GM21423 (cell line): Measurements from ENCODE around the gene SHLD2.
"Not testable (repeated sequence)": the region's sequence is repeated elsewhere in the genome, so short reads cannot be mapped to it uniquely, and the experiment has no call there.

Source experiments
- ATAC-seq: cut with Tn5 transposase; IDR thresholded peaks from one replicate; pipeline ENCODE4 v1.9.1; 2021; ENCODE audit warnings: mild to moderate bottlenecking, moderate library complexity; ENCODE audit not compliant: unreplicated experiment

The SHLD2 gene

DNA sequence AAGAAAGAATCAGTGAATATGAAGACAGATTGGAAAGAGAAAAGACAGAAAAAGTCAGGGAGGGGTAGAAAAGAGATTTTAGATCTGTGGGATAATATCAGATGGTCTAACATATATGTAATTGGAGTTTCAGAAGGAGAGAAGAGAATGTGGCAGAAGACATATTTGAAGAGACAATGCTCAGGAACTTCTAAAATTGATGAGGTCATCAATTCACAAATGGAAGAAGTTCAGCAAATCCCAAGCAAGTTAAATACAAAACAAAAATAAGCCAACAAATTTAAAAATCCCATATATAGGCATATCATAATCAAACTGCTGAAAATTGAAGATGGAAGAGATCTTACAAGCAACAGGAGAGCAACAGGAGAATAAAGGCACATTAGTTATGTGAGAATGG lies 42.5 kb downstream of the SHLD2 start:
- ATAC-seq: not testable (repeated sequence)

DNA sequence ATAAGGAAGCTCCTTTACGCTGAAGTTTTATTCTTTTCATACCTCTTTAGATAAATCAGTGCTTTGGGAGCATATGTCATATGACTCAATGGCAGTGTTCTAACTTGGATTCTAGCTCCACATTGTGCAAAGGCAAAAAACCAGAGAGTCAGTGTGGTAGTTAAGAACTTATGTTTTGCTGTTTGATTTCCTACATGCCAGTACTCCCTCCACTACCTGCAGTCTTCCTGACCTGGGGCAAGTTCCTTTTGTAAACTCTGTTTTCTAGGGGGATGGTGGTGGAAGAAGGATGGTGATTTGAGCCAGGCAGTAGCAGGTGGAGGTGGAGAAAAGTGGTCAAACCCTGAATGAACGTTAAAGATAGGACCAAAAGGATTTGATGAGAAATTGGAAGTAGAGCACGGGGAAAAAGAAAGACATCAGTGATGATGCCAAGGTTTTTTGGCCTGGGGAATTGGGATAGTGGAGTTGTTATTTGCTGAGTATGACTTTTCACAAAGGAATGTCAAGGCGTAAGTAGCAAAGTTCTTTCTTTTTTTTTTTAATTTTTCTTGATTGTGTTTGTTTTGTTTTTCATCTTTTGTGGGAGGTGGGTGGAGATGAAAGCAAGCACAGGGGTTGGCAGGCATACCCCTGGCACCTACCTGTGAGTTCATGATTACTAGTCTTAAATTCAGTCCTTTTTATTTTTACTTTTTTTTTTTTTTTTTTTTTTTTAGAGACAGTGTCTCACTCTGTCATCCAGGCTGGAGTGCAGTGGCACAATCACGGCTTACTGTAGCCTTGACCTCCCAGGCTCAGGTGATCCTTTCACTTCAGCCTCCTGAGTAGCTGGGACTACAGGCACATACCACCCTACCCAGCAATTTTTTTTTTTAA lies 47.5 kb downstream of the SHLD2 start:
- ATAC-seq: not testable (repeated sequence)

DNA sequence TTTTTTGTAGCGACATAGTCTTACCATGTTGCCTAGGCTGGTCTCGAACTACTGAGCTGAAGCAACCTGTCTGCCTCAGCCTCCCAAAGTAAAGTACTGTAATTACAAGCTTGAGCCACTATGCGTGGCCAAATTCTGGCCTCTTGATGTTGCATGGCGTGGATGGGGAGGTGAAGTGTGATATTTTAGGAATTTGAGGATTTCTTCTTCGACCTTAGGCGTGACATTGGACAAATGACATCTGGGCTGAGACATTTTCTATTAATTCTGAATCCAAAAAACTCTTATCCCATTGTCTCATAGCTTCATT lies 48.1 kb downstream of the SHLD2 start:
- not testable (repeated sequence) for ATAC-seq

DNA sequence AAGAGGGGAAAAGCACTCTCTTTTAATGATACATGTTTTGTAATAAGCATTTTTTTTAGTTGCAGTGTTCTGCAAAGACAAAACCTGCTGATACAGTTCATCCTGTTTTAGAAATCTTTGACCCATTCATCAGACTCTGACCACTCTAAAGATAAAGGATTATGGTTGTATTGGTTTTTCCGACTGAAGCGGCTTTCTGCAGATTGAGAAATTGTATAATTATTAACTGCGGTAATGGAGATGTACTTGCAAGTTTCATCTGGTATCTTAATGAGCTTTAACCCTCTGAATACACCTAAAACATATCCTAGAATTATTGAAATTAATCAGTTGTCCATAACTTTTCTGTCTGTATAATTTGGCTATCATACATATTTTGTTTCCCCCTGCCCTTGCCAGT lies 50.6 kb downstream of the SHLD2 start:
- not testable (repeated sequence) for ATAC-seq

DNA sequence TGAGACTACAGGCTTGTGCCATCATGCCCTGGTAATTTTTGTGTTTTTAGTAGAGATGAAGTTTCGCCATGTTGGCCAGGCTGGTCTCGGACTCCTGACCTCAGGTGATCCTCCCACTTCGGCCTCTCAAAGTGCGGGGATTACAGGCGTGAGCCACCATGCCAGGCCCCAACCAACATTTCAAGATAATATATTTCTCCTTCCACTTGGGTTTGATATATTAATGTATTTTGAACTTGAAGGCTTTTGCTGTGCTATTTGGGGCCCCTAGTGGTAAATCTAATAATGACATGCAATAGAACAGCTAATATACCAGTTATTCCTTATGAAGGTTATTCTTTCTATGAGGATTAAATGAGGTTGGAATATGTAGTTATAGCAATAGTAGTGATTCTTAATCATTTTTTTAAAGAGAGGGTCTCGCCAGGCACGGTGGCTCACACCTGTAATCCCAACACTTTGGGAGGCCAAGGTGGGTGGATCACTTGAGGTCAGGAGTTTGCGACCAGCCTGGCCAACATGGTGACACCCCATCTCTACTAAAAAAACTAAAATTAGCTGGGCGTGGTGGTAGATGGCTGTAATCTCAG lies 54.1 kb downstream of the SHLD2 start:
- ATAC-seq: not testable (repeated sequence)

DNA sequence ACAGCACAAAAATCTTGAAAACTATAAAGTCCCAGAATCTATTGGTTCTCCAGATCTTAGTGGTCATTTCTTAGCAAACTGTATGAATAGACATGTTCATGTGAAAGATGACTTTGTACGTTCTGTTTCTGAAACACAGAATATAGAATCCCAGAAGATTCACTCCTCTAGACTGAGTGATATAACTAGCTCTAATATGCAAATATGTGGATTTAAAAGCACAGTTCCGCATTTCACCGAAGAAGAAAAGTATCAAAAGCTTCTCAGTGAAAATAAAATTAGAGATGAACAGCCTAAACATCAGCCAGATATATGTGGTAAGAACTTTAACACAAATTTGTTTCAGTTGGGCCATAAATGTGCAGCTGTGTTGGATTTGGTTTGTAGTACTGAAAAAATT lies 56.5 kb downstream of the SHLD2 start:
- not testable (repeated sequence) for ATAC-seq

DNA sequence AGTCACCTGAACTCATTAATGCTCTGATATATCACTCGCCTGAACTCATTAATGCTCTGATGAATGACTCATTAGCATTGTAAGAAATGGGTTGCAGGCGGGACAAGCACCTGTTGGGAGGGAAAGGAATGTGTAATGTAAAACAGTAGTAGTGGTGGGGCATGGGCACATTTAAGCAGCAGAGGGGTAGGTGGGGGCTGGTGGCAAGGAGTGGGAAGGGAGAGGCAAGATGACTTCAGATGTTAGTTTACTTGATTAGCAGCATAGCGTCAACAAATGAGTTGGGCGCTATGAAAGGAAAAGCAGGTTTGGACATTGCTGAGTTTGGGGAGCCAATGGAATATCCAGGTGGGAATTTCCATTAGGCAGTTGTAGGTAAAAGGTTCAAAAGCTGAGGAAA lies 61.8 kb downstream of the SHLD2 start:
- ATAC-seq: not testable (repeated sequence)

DNA sequence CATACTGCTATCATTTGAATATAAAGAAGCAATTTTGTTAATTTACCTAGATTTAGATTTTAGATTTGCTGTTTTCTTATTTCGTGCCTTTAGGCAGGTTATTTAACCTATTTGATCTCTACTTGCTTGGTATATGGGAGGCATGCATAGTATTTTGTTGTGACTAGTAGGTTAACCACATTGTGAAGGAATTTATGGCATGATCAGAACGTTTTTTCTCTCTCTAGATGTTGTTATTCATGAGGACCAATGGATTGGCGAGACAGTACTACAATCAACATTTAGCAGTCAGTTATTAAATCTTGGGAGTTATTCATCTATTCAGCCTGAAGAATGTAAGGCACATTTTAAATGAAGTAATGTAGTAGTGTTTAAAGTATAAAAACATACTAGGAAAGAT lies 62.8 kb downstream of the SHLD2 start:
- not testable (repeated sequence) for ATAC-seq

DNA sequence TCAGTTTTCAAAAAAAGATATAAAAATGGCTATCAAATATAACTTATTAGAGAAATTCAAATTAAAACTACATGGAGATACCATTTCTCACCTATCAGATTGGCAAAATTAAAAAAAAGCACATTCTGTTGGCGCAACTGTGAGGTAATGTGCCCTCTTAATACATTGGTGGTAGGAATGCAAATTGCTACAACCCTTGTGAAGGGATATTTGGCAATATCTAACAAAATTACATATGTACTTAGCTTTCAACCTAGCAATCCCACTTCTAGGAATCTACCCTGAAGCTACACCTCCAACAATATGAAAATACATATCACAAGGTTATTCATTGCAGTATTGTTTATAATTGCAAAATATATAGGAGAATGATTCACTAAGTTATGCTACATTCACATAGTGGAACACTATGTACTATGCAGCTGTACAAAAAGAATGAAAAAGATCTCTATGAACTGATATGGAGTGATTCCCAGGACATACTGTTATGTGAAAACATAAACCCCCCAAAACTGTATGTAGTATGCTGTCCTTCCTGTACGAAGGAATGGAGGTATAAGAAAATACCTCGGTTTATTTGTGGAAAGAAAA lies 67.8 kb downstream of the SHLD2 start:
- not testable (repeated sequence) for ATAC-seq

DNA sequence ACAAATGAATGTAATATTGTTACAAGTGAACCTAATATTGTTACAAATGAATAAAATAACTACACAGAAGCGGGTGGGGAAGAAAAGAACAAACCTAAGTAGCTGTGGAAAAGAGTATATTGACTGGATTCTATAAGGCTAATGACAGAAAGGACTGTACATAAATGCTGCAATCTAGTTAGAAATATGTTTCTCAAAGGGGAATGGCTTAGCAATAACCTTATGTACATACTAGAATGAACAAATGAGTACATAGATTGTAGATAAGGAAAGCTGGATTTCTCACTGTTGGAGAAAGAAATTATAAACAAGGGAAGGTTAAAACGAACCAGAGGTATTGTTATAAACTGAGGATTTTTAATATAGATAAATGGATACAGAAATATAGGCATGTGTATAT lies 68.4 kb downstream of the SHLD2 start:
- ATAC-seq: not testable (repeated sequence)

DNA sequence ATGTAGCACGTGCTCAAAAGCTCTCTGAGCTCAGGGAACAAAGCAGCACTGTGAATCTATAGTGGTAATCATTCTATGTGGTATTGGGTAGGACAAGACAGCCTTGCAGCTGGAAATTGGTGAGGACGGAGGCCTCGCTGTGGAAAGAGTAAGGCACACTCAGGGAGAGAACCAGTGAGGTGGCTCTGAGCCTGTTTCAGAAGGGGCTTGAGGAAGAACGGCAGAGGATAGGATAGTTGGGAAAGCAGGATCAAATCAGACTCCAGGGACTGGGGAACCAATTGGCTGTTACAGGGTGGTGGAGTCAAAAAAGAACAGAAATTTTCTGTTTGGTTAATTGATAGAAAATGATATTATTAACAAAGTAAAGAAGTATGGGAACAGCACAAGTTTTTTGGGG lies 74.9 kb downstream of the SHLD2 start:
- not testable (repeated sequence) for ATAC-seq

DNA sequence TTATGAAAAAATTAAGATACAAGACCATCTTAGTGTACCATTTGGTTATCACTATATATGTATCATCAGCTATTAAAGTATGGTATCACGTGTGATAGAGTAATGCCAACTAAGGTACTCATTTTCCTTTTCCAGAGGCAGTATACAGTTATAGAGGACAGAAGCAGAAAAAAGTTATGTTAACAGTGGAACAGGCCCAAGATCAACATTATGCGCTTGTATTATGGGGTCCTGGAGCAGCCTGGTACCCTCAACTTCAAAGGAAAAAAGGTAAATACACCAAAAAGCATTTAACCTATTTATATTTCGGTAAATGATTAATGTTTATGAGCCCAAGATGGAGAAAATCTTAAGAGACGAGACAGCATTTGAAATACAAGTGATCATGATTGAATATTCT lies 75.7 kb downstream of the SHLD2 start:
- ATAC-seq: not testable (repeated sequence)

DNA sequence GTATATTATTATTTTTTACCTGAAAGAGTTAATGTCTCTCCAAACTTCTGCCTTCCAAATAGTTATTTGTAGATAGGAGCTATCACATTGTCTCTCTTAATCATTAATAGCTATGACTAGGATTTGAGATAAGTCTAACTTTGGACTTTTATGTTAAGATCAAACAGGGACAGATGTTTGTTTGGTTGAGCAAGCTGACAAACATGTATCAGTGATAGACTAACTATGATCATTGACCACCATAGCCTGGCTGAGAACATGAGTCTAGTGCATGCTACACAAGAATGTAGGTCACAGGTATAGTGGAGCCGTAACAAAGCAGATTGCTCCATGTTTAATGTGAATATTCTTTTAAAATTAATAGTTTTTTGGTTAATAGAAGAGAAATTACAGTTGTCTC lies 76.7 kb downstream of the SHLD2 start:
- ATAC-seq: not testable (repeated sequence)

DNA sequence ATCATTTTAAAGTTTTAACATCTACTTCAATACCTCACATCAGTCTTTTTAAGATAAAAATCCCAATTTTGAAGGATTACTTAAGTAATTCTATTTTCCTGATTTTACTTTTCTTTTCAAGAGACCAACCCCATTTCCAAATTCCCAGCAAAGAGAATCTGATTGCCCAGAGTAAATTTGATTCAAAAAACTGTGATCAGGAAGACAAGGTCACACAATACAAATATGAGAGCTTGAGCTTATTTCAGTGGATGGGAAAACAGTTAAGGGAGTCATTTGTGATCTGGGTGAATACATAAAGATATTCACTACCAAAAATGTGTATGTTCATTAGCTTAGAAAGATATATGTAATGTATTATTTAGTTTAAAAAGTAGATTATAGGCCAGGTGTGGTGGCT lies 77.2 kb downstream of the SHLD2 start:
- not testable (repeated sequence) for ATAC-seq

DNA sequence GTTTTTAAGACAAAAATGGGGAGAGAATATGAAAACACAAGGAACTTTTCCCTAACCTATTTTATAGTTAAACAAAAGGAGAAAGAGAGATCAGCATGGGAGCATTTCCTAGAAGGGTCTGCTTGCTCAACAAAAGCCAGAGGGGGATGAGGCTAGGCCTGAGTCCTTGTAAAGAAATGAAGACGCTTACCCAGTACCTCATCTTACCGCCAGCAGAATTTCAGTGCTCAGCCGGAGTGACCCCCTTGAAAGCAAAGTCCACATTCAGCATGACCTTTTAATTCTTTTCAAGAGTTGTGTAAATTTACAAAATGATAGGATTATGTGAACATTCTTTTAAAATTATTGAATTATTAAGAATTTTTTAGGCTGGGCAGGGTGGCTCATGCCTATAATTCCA lies 82.6 kb downstream of the SHLD2 start:
- ATAC-seq: not testable (repeated sequence)

DNA sequence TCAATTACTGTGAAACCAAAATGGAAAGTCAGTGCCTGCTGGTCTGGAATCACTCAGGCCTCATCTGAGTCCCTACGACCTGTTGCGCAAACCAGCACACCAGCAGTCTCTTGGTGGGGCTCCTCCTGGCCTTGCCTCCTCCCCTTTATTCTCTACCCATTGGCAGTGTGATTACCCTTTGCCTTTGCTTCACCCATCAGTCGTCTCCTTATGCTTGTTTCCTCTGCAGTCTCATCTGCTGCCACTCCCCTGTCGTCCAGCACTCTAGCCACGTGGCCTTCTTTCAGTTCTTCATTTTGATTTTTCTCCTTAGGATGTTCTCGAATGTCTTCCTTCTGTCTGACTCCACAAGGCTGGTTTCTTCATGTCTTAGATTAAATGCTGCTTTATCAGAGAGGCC lies 89.4 kb downstream of the SHLD2 start:
- ATAC-seq: not testable (repeated sequence)

DNA sequence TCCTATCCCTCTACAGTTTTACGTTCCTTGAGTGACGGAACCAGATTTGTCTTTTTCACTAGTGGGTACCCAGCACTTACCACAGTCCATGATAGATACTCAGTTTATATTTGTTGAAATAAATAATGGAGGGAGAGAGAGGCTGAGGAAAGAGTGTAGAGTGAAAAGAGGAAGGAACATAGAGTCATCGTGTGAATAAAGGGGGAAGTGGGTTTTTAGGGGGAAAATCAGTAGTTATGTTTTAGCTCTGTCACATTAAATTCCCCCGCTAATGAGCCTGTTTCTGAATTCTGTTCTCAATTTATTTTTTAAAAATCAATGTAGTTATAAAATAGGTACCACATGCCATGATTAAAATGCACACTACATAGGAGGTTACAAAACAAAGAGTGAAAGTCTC lies 91.0 kb downstream of the SHLD2 start:
- not testable (repeated sequence) for ATAC-seq

DNA sequence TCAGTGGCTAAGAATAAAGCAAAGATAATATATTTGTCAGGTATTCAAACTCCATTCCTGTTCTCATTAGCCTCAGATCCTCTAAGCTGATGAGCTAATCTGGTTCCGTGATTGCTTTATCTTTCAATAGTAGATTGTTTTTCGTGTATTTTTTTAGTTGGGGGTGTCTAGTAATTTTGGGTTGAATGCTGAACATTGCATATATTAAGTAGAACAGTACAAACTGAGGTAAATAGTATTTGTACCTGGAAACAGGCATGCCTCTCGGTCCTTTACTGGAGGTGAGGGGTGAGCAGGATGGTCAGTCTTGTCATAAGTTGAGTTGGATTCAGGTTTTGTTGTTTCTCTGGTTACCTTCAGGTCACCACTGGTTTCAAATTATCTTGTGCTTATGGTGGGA lies 92.6 kb downstream of the SHLD2 start:
- not testable (repeated sequence) for ATAC-seq

DNA sequence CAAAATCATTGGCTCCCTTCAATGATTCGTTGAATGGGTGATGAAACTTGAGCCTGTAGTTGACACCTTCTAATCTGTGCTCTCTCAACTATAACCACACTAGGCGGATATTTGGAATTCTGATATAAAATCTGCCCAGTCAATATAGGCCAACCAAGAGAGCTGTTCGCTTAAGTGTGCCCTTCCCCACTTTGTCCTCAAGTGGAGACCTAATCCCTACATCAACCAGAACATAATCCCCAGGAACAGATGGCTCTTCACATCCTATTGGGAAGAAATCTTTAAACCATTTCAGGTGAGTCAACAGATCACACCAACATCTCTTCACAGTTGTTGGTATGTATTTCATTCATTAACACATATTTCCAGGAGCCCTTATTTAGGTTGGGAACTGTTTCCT lies 96.8 kb downstream of the SHLD2 start:
- ATAC-seq: not testable (repeated sequence)

DNA sequence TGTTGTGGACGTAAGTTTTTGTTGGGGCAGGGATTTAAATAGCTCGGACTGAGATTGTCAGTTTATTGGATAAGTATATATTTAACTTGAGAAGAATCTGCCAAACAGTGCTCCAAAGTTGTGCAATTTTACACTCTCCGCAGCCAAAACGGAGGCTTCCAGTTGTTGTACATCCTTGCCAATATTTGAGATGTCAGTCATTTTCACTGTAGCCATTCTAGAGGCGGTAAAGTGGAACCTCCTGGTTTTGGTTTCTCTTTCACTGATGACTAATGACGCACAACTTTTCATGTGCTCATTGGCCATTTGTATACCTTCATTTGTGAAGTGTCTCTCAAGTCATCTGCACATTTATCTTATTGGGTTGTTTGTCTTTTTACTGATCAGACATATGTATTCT lies 105.9 kb downstream of the SHLD2 start:
- ATAC-seq: peak; percentile 65

DNA sequence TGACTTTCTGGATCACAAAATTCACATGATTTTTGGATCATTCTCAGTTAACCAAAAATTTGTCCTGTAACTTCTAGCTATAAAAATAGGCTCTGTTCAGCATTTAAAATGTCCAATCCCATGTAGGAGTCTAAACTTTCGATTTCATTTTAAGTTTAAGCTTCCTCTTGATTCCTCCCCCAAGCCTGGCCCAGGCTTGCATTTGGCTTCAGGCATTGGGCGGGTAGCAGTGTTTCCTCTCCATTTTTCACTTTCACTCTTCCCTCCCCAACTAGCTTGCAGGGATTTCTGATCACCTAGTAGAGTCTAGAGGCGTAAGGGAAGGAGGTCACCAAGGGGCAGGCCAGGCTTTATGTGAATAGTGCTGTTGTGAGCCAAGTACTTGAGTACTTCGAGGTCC lies 109.8 kb downstream of the SHLD2 start:
- ATAC-seq: not testable (repeated sequence)

DNA sequence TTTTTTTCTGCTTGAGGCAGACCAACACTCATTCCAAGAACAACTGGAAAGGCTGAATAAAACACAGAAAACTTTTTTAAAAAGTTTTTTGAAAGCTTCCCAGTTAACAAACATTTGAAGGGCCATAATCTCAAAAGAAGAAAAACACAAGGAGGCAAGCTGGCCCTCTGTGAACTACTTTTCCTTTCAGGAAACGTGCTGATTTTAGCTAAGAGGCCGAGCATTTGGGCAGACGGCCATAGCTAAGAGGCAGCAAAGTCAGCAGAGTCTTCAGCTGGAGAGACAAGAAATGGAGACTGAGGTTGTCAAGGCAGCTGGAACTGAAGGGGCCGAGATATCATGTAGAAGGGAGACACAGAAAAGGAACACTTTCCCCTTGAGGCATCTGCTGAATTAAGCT lies 111.9 kb downstream of the SHLD2 start:
- not testable (repeated sequence) for ATAC-seq
